HepG2 (cell line): ENCODE data around the gene SYT7. TPM values are rescaled to one million over a fixed set of nuclear protein-coding genes. Genes with fewer than 3 reads are reported as not detected.

Experiments used
- ATAC-seq: fragments of 200-7000 bp; cut with Tn5 transposase; 3 replicates; pipeline ENCODE4 v1.9.1; 2020; ENCODE audit warnings: mild to moderate bottlenecking, moderate library complexity
- BruUV-seq: library from RNA; stranded (reverse); fragments of 400-500 nt; replicated peaks from 2 replicates; lab custom pipeline; 2021; lab: Mats Ljungman, UMichigan
- CTCF ChIA-PET: fragments of 300-600 bp; formaldehyde crosslinking; extraction: SDS; loops from one replicate; lab custom pipeline; 2021; ENCODE audit warnings: low total read pairs, inconsistent platforms, low intra/inter-chr PET ratio; lab: Yijun Ruan, JAX
- POLR2A ChIA-PET: fragments of 350-600 bp; sonication (Branson Sonifier 250); formaldehyde crosslinking; loops from one replicate; lab custom pipeline; 2020; ENCODE audit warnings: antibody characterized with exemption, inconsistent platforms; lab: Yijun Ruan, JAX
- DNase-seq: peaks from one replicate; pipeline ENCODE4 v3.0.0-alpha.2; 2015; ENCODE audit warnings: low spot score
- FAIRE-seq: peaks from 3 replicates; lab custom pipeline; 2011; peaks lifted over from hg19 to GRCh38; lab: Jason Lieb, UNC
- H2AFZ ChIP-seq: one replicate; pipeline ENCODE4 v1.6.1; 2011; ENCODE audit warnings: low read length, inconsistent platforms
- H3K27ac ChIP-seq: fragments of 300-600 bp; 3 replicates; pipeline ENCODE4 v1.8.0; 2011; ENCODE audit warnings: mixed run types, mild to moderate bottlenecking, mixed read lengths, low read length, inconsistent platforms; ENCODE audit not compliant: insufficient read depth; ENCODE audit errors: extremely low read length
- H3K27me3 ChIP-seq, 2 experiments: fragments of 200-600 bp in 1 of 2; 2 replicates in 1 of 2; 3 replicates in 1 of 2; pipeline versions ENCODE4 v1.6.0 to v1.8.0; 2011; ENCODE audit warnings: low read length in 2 of 2, mild to moderate bottlenecking in 2 of 2, moderate library complexity in 2 of 2, inconsistent platforms in 1 of 2; ENCODE audit not compliant: insufficient read depth in 2 of 2, control insufficient read depth in 1 of 2
- H3K36me3 ChIP-seq, 2 experiments: fragments of 200-600 bp in 1 of 2; replicated peaks in 1 of 2; 2 replicates in 1 of 2; 3 replicates in 1 of 2; pipeline versions ENCODE4 v1.5.1 to v1.8.0; 2011; ENCODE audit warnings: low read length in 2 of 2, inconsistent platforms in 1 of 2; ENCODE audit not compliant: insufficient read depth in 2 of 2, control insufficient read depth in 1 of 2
- H3K4me1 ChIP-seq: 2 replicates; pipeline ENCODE4 v1.5.1; 2012; ENCODE audit warnings: low read length, inconsistent platforms; ENCODE audit not compliant: insufficient read depth
- H3K4me2 ChIP-seq: 2 replicates; pipeline ENCODE4 v1.6.0; 2011; ENCODE audit warnings: low read depth, low read length, inconsistent platforms
- H3K4me3 ChIP-seq, 3 experiments: fragments of 200-600 bp in 1 of 3; sonication (generic), shearing (Covaris generic) in 1 of 3; replicated peaks in 1 of 3; 2 replicates each; pipeline ENCODE4 v1.5.1; 2011 to 2016; ENCODE audit warnings: low read length in 3 of 3, inconsistent platforms in 2 of 3, low read depth in 2 of 3, mild to moderate bottlenecking in 2 of 3, control low read depth in 1 of 3, mixed read lengths in 1 of 3; ENCODE audit not compliant: insufficient read depth in 1 of 3
- H3K79me2 ChIP-seq: one replicate; pipeline ENCODE4 v1.6.1; 2011; ENCODE audit warnings: low read length, inconsistent platforms; ENCODE audit not compliant: insufficient read depth
- H3K9ac ChIP-seq: 2 replicates; pipeline ENCODE4 v1.6.0; 2011; ENCODE audit warnings: mild to moderate bottlenecking, low read depth, low read length, inconsistent platforms; ENCODE audit not compliant: insufficient read depth
- H3K9me3 ChIP-seq: 2 replicates; pipeline ENCODE4 v1.5.1; 2012; ENCODE audit warnings: mild to moderate bottlenecking, low read length
- H4K20me1 ChIP-seq: 2 replicates; pipeline ENCODE4 v1.6.0; 2011; ENCODE audit warnings: inconsistent platforms, mild to moderate bottlenecking, low read length, moderate library complexity; ENCODE audit not compliant: insufficient read depth
- BCL6 ChIP-seq: IDR thresholded peaks from 2 replicates; pipeline ENCODE4 v1.6.1; 2016; ENCODE audit warnings: missing genetic modification reagents, missing compliant biosample characterization
- MXI1 ChIP-seq: IDR thresholded peaks from 3 replicates; pipeline ENCODE4 v1.6.1; 2012; ENCODE audit warnings: low read depth, low read length, inconsistent platforms, borderline replicate concordance
- NFRKB ChIP-seq: fragments of 450-650 bp; IDR thresholded peaks from 2 replicates; pipeline ENCODE4 v1.6.1; 2017
- RFX1 ChIP-seq: fragments of 450-650 bp; IDR thresholded peaks from 2 replicates; pipeline ENCODE4 v1.6.1; 2017
- RFX3 ChIP-seq: IDR thresholded peaks from 2 replicates; pipeline ENCODE4 v1.6.1; 2016; ENCODE audit warnings: missing biosample characterization, missing genetic modification reagents
- SAP130 ChIP-seq: IDR thresholded peaks from 2 replicates; pipeline ENCODE4 v1.6.1; 2016; ENCODE audit warnings: low read depth
- SP1 ChIP-seq, 2 experiments: fragments of 450-650 bp in 1 of 2; sonication (generic) in 1 of 2; formaldehyde crosslinking in 1 of 2; IDR thresholded peaks; 2 replicates each; pipeline versions ENCODE4 v1.4.0 to v1.6.1; 2016 to 2020; ENCODE audit warnings: missing genetic modification reagents in 1 of 2
- ZBTB21 ChIP-seq: sonication (generic); formaldehyde crosslinking; IDR thresholded peaks from 2 replicates; pipeline ENCODE4 v1.4.0; 2020; ENCODE audit warnings: missing genetic modification reagents
- WGBS: methylation state at CpG from one replicate; pipeline ENCODE4 v1.1.6; 2017; ENCODE audit warnings: low lambda C conversion rate; 5-methylcytosine and 5-hydroxymethylcytosine counted together
- in situ Hi-C: cut with HindIII; loops from 2 replicates; pipeline ENCODE4 v1.10.0; 2017; ENCODE audit warnings: low pct_unique_long_range_greater_than_20kb; ENCODE audit not compliant: extremely low pct_ligation_motif_present
- intact Hi-C: fragments of 100-400 bp; cut with micrococcal nuclease; formaldehyde crosslinking; loops from one replicate; pipeline ENCODE4 v1.10.0; 2022; ENCODE audit not compliant: unreplicated experiment
- polyA plus RNA-seq, 8 experiments: library from polyadenylated mRNA; depleted of rRNA in 3 of 8; stranded (reverse) in 7 of 8; unstranded in 1 of 8; fragments of >200 nt; fragmentation: Illumina TruSeq in 4 of 8; extraction: Trizol in 4 of 8; gene quantifications; 2 replicates each; pipeline versions ENCODE4 v1.2.1 to v1.2.3, GENCODE V29; 2011 to 2016; ENCODE audit warnings: low read depth in 4 of 8, missing spikeins in 1 of 8, mixed read lengths in 1 of 8; ENCODE audit not compliant: insufficient read depth in 1 of 8
- total RNA-seq, 5 experiments: library from RNA; depleted of rRNA; stranded (reverse); fragments of >200 nt; fragmentation: Illumina TruSeq; extraction: Trizol; gene quantifications; 2 replicates each; pipeline ENCODE4 v1.2.3, GENCODE V29; 2016; ENCODE audit warnings: low read depth in 1 of 5
- TF ChIP-seq, protein P1 (sequence below): IDR thresholded peaks from 2 replicates; pipeline ENCODE4 v1.6.1; 2016; ENCODE audit warnings: control low read depth
- TF ChIP-seq, protein P2 (sequence below): sonication (generic); formaldehyde crosslinking; IDR thresholded peaks from 2 replicates; pipeline ENCODE4 v1.4.0; 2020; ENCODE audit warnings: missing genetic modification reagents
- TF ChIP-seq, protein P3 (sequence below): sonication (generic); formaldehyde crosslinking; IDR thresholded peaks from 2 replicates; pipeline ENCODE4 v1.5.1; 2020; ENCODE audit warnings: missing genetic modification reagents, mild to moderate bottlenecking, borderline replicate concordance

SYT7 gene
- total and polyA plus RNA-seq, 2 of the 13 experiments (the other 11 are each of a cell fraction or from before 2014, with no cell fraction given) = 1.4 to 4.4 TPM

DNA sequence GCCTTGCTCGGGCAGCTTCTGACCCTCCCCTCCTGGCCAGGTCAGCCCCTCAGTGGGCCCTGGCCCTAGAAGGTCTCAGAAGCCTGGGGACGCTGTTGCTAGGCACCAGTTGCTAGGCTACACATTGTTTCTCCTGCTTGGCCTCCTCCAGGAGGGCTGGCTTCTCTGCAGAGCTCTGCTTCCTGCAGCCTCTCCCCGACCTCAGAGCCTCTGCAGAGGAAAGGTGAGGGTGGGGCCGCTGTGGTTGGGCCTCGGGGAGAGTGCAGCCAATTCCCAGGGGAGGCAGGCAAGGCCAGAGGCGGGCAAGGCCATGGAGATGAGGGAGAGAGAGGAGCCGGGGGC is 99.9 kb downstream of the SYT7 start:
- no TSS peak for BruUV-seq
- no peaks in the 10 kb centered on the region for H3K36me3 ChIP-seq
- intact Hi-C loops = no loop called here
- no peaks in the 10 kb centered on the region for H3K79me2 ChIP-seq
- H4K20me1 ChIP-seq = no peaks in the 10 kb centered on the region
- ChIA-PET POLR2A (no interaction called here), CTCF (interaction anchor here (1.3 kb wide), 1 partner anchor 36 kb away, joined by 3 read pairs; no protein-coding TSS in a partner anchor)
- H3K27ac ChIP-seq = no peak overlapping the region
- peak; percentile 15 for ATAC-seq
- TF ChIP-seq, protein P1, sequence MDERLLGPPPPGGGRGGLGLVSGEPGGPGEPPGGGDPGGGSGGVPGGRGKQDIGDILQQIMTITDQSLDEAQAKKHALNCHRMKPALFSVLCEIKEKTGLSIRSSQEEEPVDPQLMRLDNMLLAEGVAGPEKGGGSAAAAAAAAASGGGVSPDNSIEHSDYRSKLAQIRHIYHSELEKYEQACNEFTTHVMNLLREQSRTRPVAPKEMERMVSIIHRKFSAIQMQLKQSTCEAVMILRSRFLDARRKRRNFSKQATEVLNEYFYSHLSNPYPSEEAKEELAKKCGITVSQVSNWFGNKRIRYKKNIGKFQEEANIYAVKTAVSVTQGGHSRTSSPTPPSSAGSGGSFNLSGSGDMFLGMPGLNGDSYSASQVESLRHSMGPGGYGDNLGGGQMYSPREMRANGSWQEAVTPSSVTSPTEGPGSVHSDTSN (CRISPR knock-in tag) = no peak
- TF ChIP-seq NFRKB (no peak), SAP130 (CRISPR knock-in tag) (0 out of 2 replicates have a peak, but pooled peaks have one; percentile 20), RFX3 (peak; percentile 80), RFX1 (peak; percentile 80), MXI1 (peak; percentile 67; the same call in 1 of the 3 replicates)
- H2AFZ ChIP-seq = no peak overlapping the region
- H3K9me3 ChIP-seq = no peaks in the 10 kb centered on the region
- H3K27me3 ChIP-seq = peaks cover 2 to 40% of the 10 kb centered on the region in 2 experiments; a peak in 4 of 5 replicates
- H3K9ac ChIP-seq = no peak overlapping the region
- FAIRE-seq = no peak
- no peak for DNase-seq
- WGBS = 5% methylated on average over 3 of the region's 7 CpGs
- H3K4me2 ChIP-seq = no peak overlapping the region
- H3K4me1 ChIP-seq = peaks cover 47% of the 10 kb centered on the region
- in situ Hi-C loops = no loop called here
- H3K4me3 ChIP-seq = no peak overlapping the region

DNA sequence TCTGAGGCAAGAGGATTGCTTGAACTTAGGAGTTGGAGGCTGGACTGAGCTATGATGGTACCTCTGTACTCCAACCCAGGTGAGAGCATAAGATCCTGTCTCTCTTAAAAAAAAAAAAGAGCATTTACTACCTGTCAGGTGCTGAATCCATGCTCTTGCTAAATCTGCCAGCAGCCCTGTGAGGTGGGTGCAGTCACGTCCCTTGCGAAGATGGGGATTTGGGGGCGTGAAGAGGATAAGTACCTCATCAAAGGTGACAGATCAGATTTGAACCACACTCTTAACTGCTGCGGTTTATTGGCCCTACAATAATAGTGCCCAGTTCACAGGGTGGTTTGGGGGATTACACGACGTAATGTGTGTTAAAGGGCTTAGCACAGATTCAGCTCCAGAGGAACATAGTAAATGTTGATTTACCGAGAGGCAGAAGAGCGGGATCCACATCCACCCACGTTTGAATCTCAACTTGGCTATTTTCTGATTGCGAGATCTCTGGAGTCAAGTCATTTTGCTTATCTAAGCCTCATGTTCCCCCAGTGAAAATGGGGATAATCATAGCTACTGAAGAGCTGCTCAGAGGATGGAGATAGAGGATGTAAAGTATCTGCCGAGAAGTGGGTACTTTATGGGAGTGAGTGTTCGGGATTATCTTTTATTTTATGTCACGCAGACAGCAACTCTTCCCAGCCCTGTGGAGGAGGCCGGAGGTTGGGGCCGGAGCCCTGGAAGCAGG is 100.4 kb downstream of the SYT7 start:
- H3K27ac ChIP-seq = no peak overlapping the region
- TF ChIP-seq BCL6 = no peak
- TF ChIP-seq, protein P2, sequence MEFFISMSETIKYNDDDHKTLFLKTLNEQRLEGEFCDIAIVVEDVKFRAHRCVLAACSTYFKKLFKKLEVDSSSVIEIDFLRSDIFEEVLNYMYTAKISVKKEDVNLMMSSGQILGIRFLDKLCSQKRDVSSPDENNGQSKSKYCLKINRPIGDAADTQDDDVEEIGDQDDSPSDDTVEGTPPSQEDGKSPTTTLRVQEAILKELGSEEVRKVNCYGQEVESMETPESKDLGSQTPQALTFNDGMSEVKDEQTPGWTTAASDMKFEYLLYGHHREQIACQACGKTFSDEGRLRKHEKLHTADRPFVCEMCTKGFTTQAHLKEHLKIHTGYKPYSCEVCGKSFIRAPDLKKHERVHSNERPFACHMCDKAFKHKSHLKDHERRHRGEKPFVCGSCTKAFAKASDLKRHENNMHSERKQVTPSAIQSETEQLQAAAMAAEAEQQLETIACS (CRISPR knock-in tag) = no peak
- TF ChIP-seq, protein P3, sequence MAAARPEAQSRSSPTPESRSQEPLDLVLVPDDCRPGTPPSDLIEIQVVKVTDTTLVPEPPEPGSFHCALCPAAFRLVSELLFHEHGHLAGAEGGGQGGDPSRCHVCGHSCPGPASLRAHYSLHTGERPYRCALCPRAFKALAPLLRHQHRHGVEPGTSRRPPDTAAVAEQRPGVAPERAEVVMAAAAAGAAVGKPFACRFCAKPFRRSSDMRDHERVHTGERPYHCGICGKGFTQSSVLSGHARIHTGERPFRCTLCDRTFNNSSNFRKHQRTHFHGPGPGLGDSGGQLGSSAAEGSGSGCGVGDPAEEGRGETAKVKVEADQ = no peak
- TF ChIP-seq ZBTB21 (CRISPR knock-in tag) = no peak
- no peak for TF ChIP-seq SP1 (IDR thresholded peaks at IDR 0.05)
- no peak for TF ChIP-seq SP1 (CRISPR knock-in tag; IDR thresholded peaks at IDR 0.05)
- TF ChIP-seq, all 625 proteins: peak for 0
- no peak for DNase-seq
- H3K9me3 ChIP-seq = no peaks in the 10 kb centered on the region
- no peak overlapping the region for H3K4me3 ChIP-seq
- CTCF ChIA-PET = interaction anchor here (5.8 kb wide), 1 partner anchor 35 kb away, joined by 87 read pairs; no protein-coding TSS in a partner anchor
- no peak for ATAC-seq
- no peak overlapping the region for H2AFZ ChIP-seq
- no peak overlapping the region for H3K4me2 ChIP-seq
- no peaks in the 10 kb centered on the region for H4K20me1 ChIP-seq
- H3K4me1 ChIP-seq = peaks cover 43% of the 10 kb centered on the region
- FAIRE-seq = no peak
- peaks cover 2 to 34% of the 10 kb centered on the region in 2 experiments; a peak in 4 of 5 replicates for H3K27me3 ChIP-seq
- in situ Hi-C loops (no loop called here), intact Hi-C loops (no loop called here)
- no peaks in the 10 kb centered on the region for H3K36me3 ChIP-seq
- no TSS peak for BruUV-seq
- H3K9ac ChIP-seq = no peak overlapping the region
- WGBS = 55% methylated on average over 13 of the region's 15 CpGs
- H3K79me2 ChIP-seq = no peaks in the 10 kb centered on the region
- POLR2A ChIA-PET = no interaction called here
